WTC11 (cell line): ENCODE measurements around the gene SYN1. TPM values are rescaled to one million over a fixed set of nuclear protein-coding genes. Genes with fewer than 3 reads are reported as not detected.

ENCODE experiments used
- CREB1 ChIP-seq: sonication (generic); formaldehyde crosslinking; IDR thresholded peaks from 2 replicates; pipeline ENCODE4 v1.8.0; 2023; ENCODE audit warnings: mild to moderate bottlenecking, missing genetic modification reagents
- CTCF ChIP-seq: fragments of 200-600 bp; IDR thresholded peaks from 2 replicates; pipeline ENCODE4 v1.8.0; 2022; ENCODE audit warnings: antibody characterized with exemption
- E2F1 ChIP-seq: sonication (generic); formaldehyde crosslinking; IDR thresholded peaks from 2 replicates; pipeline ENCODE4 v1.8.0; 2022; ENCODE audit warnings: mild to moderate bottlenecking, missing genetic modification reagents
- E2F4 ChIP-seq: sonication (generic); formaldehyde crosslinking; IDR thresholded peaks from 2 replicates; pipeline ENCODE4 v1.8.1; 2022; ENCODE audit warnings: low read depth, mild to moderate bottlenecking, moderate library complexity, missing genetic modification reagents, borderline replicate concordance
- ELF4 ChIP-seq: sonication (generic); formaldehyde crosslinking; IDR thresholded peaks from 2 replicates; pipeline ENCODE4 v1.8.1; 2022; ENCODE audit warnings: low read depth, mild to moderate bottlenecking, moderate library complexity, missing genetic modification reagents
- ESRRA ChIP-seq: sonication (generic); formaldehyde crosslinking; IDR thresholded peaks from 2 replicates; pipeline ENCODE4 v1.8.1; 2022; ENCODE audit warnings: mild to moderate bottlenecking, missing genetic modification reagents, borderline replicate concordance
- FOXJ3 ChIP-seq: sonication (generic); formaldehyde crosslinking; IDR thresholded peaks from 2 replicates; pipeline ENCODE4 v1.9.0; 2021; ENCODE audit warnings: missing genetic modification reagents, mild to moderate bottlenecking, borderline replicate concordance
- FOXK1 ChIP-seq: sonication (generic); formaldehyde crosslinking; IDR thresholded peaks from 2 replicates; pipeline ENCODE4 v1.8.0; 2022; ENCODE audit warnings: mild to moderate bottlenecking, moderate library complexity, missing genetic modification reagents
- FOXP1 ChIP-seq: sonication (generic); formaldehyde crosslinking; IDR thresholded peaks from 2 replicates; pipeline ENCODE4 v1.8.0; 2022; ENCODE audit warnings: missing genetic modification reagents, mild to moderate bottlenecking, moderate library complexity, borderline replicate concordance
- GTF2I ChIP-seq: fragments of 250-450 bp; sonication (Bioruptor Pico); conservative IDR thresholded peaks from 2 replicates; pipeline ENCODE4 v1.4.0; 2021; ENCODE audit warnings: mild to moderate bottlenecking
- HMGXB4 ChIP-seq: sonication (generic); formaldehyde crosslinking; IDR thresholded peaks from 2 replicates; pipeline ENCODE4 v1.8.1; 2023; ENCODE audit warnings: mild to moderate bottlenecking, moderate library complexity, missing genetic modification reagents
- JUN ChIP-seq: sonication (generic); formaldehyde crosslinking; IDR thresholded peaks from 2 replicates; pipeline ENCODE4 v1.8.0; 2023; ENCODE audit warnings: mild to moderate bottlenecking, missing genetic modification reagents
- MAX ChIP-seq: sonication (generic); formaldehyde crosslinking; IDR thresholded peaks from 2 replicates; pipeline ENCODE4 v1.8.0; 2022; ENCODE audit warnings: mild to moderate bottlenecking, missing genetic modification reagents
- NFE2L1 ChIP-seq: sonication (generic); formaldehyde crosslinking; IDR thresholded peaks from 2 replicates; pipeline ENCODE4 v1.8.1; 2023; ENCODE audit warnings: missing genetic modification reagents
- NR1H2 ChIP-seq: sonication (generic); formaldehyde crosslinking; IDR thresholded peaks from 2 replicates; pipeline ENCODE4 v1.9.0; 2021; ENCODE audit warnings: mild to moderate bottlenecking, moderate library complexity, missing genetic modification reagents
- OVOL2 ChIP-seq: fragments of 250-450 bp; sonication (Bioruptor Pico); IDR thresholded peaks from 2 replicates; pipeline ENCODE4 v1.9.0; 2021; ENCODE audit warnings: mild to moderate bottlenecking, borderline replicate concordance
- PRDM15 ChIP-seq: sonication (generic); formaldehyde crosslinking; IDR thresholded peaks from 2 replicates; pipeline ENCODE4 v1.8.0; 2022; ENCODE audit warnings: missing genetic modification reagents
- SMAD4 ChIP-seq: sonication (generic); formaldehyde crosslinking; IDR thresholded peaks from 2 replicates; pipeline ENCODE4 v1.8.0; 2022; ENCODE audit warnings: mild to moderate bottlenecking, missing genetic modification reagents
- TEAD4 ChIP-seq: sonication (generic); formaldehyde crosslinking; IDR thresholded peaks from 2 replicates; pipeline ENCODE4 v1.8.0; 2022; ENCODE audit warnings: mild to moderate bottlenecking, missing genetic modification reagents
- USF1 ChIP-seq: sonication (generic); formaldehyde crosslinking; IDR thresholded peaks from 2 replicates; pipeline ENCODE4 v1.8.0; 2022; ENCODE audit warnings: mild to moderate bottlenecking, missing genetic modification reagents
- USF2 ChIP-seq: sonication (generic); formaldehyde crosslinking; IDR thresholded peaks from 2 replicates; pipeline ENCODE4 v1.8.1; 2023; ENCODE audit warnings: mild to moderate bottlenecking, missing genetic modification reagents, moderate library complexity
- ZBTB21 ChIP-seq: sonication (generic); formaldehyde crosslinking; IDR thresholded peaks from 2 replicates; pipeline ENCODE4 v1.8.1; 2023; ENCODE audit warnings: mild to moderate bottlenecking, missing genetic modification reagents, borderline replicate concordance
- ZNF281 ChIP-seq: sonication (generic); formaldehyde crosslinking; IDR thresholded peaks from 2 replicates; pipeline ENCODE4 v1.8.0; 2023; ENCODE audit warnings: mild to moderate bottlenecking, missing genetic modification reagents
- ZNF396 ChIP-seq: fragments of 250-450 bp; sonication (Bioruptor Pico); IDR thresholded peaks from 2 replicates; pipeline ENCODE4 v1.8.0; 2021; ENCODE audit warnings: mild to moderate bottlenecking, moderate library complexity, borderline replicate concordance
- ZNF671 ChIP-seq: fragments of 250-450 bp; sonication (Bioruptor Pico); IDR thresholded peaks from 2 replicates; pipeline ENCODE4 v1.8.0; 2021; ENCODE audit warnings: mild to moderate bottlenecking
- total RNA-seq: library from RNA; stranded (reverse); gene quantifications from 3 replicates; pipeline ENCODE4 v1.2.3, GENCODE V29; 2021

The SYN1 gene
- total RNA-seq, 1 experiment from 2014 or later, result 7.1 TPM

- TF ChIP-seq FOXK1 (CRISPR knock-in tag) (peak; percentile 24; the same call in 1 of the 2 replicates), HMGXB4 (no peak), ZNF281 (no peak), CREB1 (no peak; the same call in 1 of the 2 replicates), USF2 (no peak), SMAD4 (CRISPR knock-in tag) (no peak), ESRRA (CRISPR knock-in tag) (no peak), ELF4 (no peak), NFE2L1 (no peak), FOXJ3 (no peak), OVOL2 (no peak), FOXP1 (CRISPR knock-in tag) (0 out of 2 replicates have a peak, but pooled peaks have one; percentile 42), MAX (CRISPR knock-in tag) (peak; percentile 86), E2F4 (no peak), ZBTB21 (CRISPR knock-in tag) (no peak), NR1H2 (CRISPR knock-in tag) (no peak), CTCF (no peak), USF1 (CRISPR knock-in tag) (no peak), GTF2I (CRISPR knock-in tag) (no peak), ZNF396 (no peak), TEAD4 (CRISPR knock-in tag) (no peak), JUN (CRISPR knock-in tag) (no peak), PRDM15 (CRISPR knock-in tag) (no peak), E2F1 (CRISPR knock-in tag) (no peak), ZNF671 (no peak)
These were observed 39.2 kb upstream of the SYN1 start, which contains the start of gene UXT (continued) for GRCh38 chrX:47658684-47659420.
